Heart left ventricle (tissue), 13 donors: ENCODE data around the gene GGN.

Experiments used
- CTCF ChIP-seq, 12 donors: fragments of 200-600 bp; sonication (generic) in 4 of 12; IDR thresholded peaks; one replicate each; pipeline versions ENCODE4 v1.5.0 to v1.8.0; 2018 to 2022; ENCODE audit warnings: antibody characterized with exemption in 12 of 12, mild to moderate bottlenecking in 5 of 12
- POLR2A ChIP-seq, 2 donors: fragments of 450-650 bp; IDR thresholded peaks; one replicate each; pipeline ENCODE4 v1.6.1; 2017; ENCODE audit warnings: antibody characterized with exemption in 2 of 2, mild to moderate bottlenecking in 2 of 2, moderate library complexity in 2 of 2
- donor health status: ischemic (EF 13 %, LVEDD 7.1; RV severe dilation, severe dysfunction).
- donor health status: DM: no; HTN: yes; CAD: no.
- donor health status: DM: no; HTN: no; CAD: no.
- donor health status: ischemic (EF 25% LVEDD 6.9; RV normal size, moderate dysfunction).
- donor health status: ischemic (EF 25% LVEDD 5.7; RV mildly dilated, moderate dysfunction).
- donor health status: ischemic (EF 35%, LVEDD 5.7; RV mildly dilated, moderate dysfunction).
- donor health status: nonischemic (EF 11% LVEDD 7.7; RV severe dilation, severe dysfunction).
- donor health status: DM: yes; HTN: yes; CAD: no.
- donor health status: PGD.
- donor health status: ischemic (EF 29% LVEDD 5.4; RV normal size, mild dysfunction).
- donor health status: nonischemic (EF 23%, LVEDD 6.1; RV moderate dilation, normal function).

GRCh38 chr19:38389957-38390924, 2.4 kb upstream of the GGN start:
- no peak for TF ChIP-seq CTCF (IDR thresholded peaks at IDR 0.05)
- TF ChIP-seq POLR2A (IDR thresholded peaks at IDR 0.05): no peak
